ENCODE results near the gene ERCC4. TPM values are rescaled to one million over a fixed set of nuclear protein-coding genes. Genes with fewer than 3 reads are reported as not detected.

ERCC4 gene
- polyA plus RNA-seq, 2 of the 4 experiments (the other 2 are of a cell fraction), result 5.9 to 15.1 TPM

DNA sequence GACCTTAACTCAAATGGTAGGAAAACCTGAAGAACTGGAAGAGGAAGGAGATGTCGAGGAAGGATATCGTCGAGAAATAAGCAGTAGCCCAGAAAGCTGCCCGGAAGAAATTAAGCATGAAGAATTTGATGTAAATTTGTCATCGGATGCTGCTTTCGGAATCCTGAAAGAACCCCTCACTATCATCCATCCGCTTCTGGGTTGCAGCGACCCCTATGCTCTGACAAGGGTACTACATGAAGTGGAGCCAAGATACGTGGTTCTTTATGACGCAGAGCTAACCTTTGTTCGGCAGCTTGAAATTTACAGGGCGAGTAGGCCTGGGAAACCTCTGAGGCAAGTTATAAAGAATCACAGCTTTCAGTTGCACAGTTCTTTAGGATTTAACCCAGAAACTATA lies 15.5 kb downstream of the ERCC4 start:
- DNase-seq (ENCODE audit: low read depth in 1 of 2, low spot score in 1 of 2) (peak in 1 of 2 experiments; percentile 30), ATAC-seq (no peak)
- POLR2A ChIA-PET, result no interaction called here

DNA sequence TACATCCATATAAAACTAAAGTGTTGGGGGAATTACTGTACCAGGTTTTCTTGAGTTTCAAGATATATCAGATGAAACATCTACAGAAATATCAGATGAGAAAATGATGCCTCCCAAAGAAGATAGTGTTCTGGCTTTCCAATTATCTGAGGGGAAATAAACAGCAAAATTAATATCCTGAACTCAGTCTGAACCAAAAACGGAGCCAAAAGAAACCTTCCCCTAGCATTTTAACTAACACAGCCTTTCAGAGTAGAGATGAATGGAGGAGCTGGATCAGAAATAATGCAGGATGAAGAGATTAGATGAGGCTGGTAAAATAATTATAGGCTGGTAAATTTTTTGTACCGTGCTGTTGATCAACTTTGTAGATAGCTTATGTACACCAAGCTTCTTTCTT lies 16.2 kb downstream of the ERCC4 start:
- peaks cover 29% of the 10 kb centered on the region for H3K4me1 ChIP-seq
- H3K9me3 ChIP-seq, result no peaks in the 10 kb centered on the region
- no peak overlapping the region for H3K4me3 ChIP-seq
- ATAC-seq (no peak), DNase-seq (ENCODE audit: low read depth in 1 of 2, low spot score in 1 of 2) (no peak), FAIRE-seq (no peak)
- peak overlapping the region; percentile 58 to 79 for H3K27ac ChIP-seq
- ChIA-PET CTCF (interaction anchor here (0.6 to 3.1 kb wide), 8 partner anchors 12 to 343 kb away, joined by 3 to 15 read pairs (median 4); partner anchors contain the start of gene ERCC4), POLR2A (interaction anchor here (0.6 kb wide), 2 partner anchors 21 to 643 kb away, joined by 3 read pairs; no protein-coding TSS in a partner anchor)
- TF ChIP-seq GATA3 (IDR thresholded peaks at IDR 0.05; ENCODE audit: borderline replicate concordance), result no peak
- no peak for TF ChIP-seq ZC3H11A (IDR thresholded peaks at IDR 0.05)
- TF ChIP-seq SMC3 (IDR thresholded peaks at IDR 0.05), result no peak
- TF ChIP-seq MYC (IDR thresholded peaks at IDR 0.05; ENCODE audit: borderline replicate concordance, low read length), result no peak
- TF ChIP-seq KDM1A (IDR thresholded peaks at IDR 0.05; ENCODE audit: low read depth), result no peak
- TF ChIP-seq, protein P1, sequence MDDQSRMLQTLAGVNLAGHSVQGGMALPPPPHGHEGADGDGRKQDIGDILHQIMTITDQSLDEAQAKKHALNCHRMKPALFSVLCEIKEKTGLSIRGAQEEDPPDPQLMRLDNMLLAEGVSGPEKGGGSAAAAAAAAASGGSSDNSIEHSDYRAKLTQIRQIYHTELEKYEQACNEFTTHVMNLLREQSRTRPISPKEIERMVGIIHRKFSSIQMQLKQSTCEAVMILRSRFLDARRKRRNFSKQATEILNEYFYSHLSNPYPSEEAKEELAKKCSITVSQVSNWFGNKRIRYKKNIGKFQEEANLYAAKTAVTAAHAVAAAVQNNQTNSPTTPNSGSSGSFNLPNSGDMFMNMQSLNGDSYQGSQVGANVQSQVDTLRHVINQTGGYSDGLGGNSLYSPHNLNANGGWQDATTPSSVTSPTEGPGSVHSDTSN (IDR thresholded peaks at IDR 0.05), result no peak
- TF ChIP-seq POLR2A (IDR thresholded peaks at IDR 0.05; ENCODE audit: low read length), result no peak
- no peak for TF ChIP-seq CBX2 (IDR thresholded peaks at IDR 0.05; ENCODE audit: borderline replicate concordance, low read depth)
- TF ChIP-seq CHD2 (IDR thresholded peaks at IDR 0.05; ENCODE audit: low read length, partially characterized antibody), result no peak
- TF ChIP-seq FOSB (CRISPR knock-in tag; IDR thresholded peaks at IDR 0.05), result no peak
- 78% methylated on average over 2 of the region's 2 CpGs for WGBS (ENCODE audit: missing lambda C conversion rate)
- peak overlapping the region; percentile 66 for H3K4me2 ChIP-seq

More for the DNA sequence above, 15.5 kb downstream of the ERCC4 start:
- WGBS (ENCODE audit: missing lambda C conversion rate), result 90% methylated on average over 12 of the region's 12 CpGs
- peaks cover 29% of the 10 kb centered on the region for H3K4me1 ChIP-seq
- peak; percentile 39 for FAIRE-seq
- peak overlapping the region in 1 of 2 experiments; percentile 20; a peak in 2 of 6 replicates for H3K27ac ChIP-seq
- H3K9me3 ChIP-seq, result no peaks in the 10 kb centered on the region
- H3K4me2 ChIP-seq, result no peak overlapping the region
- no peak for TF ChIP-seq CBX8 (IDR thresholded peaks at IDR 0.05)
- TF ChIP-seq CTCF (IDR thresholded peaks at IDR 0.05), result peak; percentile 32; the same call in 2 of the 3 replicates
- H3K4me3 ChIP-seq, result no peak overlapping the region
- CTCF ChIA-PET, result interaction anchor here (0.7 to 1.9 kb wide), 5 partner anchors 11 to 663 kb away, joined by 3 to 16 read pairs (median 3); no protein-coding TSS in a partner anchor

DNA sequence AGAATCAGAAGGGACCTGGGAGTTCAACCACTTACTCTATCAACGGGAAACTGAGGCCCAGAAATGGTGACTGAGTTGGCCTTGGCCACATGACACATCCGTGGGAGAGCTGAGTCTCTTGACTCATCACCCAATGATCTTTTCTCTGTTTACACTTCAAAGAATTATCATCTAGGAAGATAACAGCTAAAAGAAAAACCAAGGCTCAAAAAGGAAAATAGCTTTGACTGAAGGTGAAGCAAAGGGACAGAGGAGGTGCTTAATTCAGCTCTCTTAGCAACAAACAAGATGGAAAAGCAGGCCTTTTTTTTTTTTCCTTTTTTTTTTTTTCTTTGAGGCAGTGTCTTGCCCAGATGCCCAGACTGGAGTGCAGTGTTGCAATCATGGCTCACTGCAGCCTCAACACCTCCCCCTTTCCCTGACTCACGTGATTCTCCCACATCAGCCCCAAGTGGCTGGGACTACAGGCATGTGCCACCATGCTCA lies 16.7 kb downstream of the ERCC4 start:
- CTCF ChIA-PET, result interaction anchor here (0.6 to 3.1 kb wide), 6 partner anchors 13 to 316 kb away, joined by 3 to 15 read pairs (median 4); partner anchors contain the start of gene ERCC4
- Histone ChIP-seq H3K27ac (peak overlapping the region; percentile 58 to 79), H3K4me2 (peak overlapping the region; percentile 66)

More for the DNA sequence above, 16.7 kb downstream of the ERCC4 start:
- Histone ChIP-seq H3K4me3 (no peak overlapping the region), H3K9me3 (no peaks in the 10 kb centered on the region), H3K4me1 (peaks cover 29% of the 10 kb centered on the region)
- POLR2A ChIA-PET, result interaction anchor here (0.6 kb wide), 2 partner anchors 21 to 643 kb away, joined by 3 read pairs; no protein-coding TSS in a partner anchor
- 3% methylated on average over 3 of the region's 3 CpGs for WGBS (ENCODE audit: missing lambda C conversion rate)
- peak; percentile 54 to 86; a peak in 5 of 6 replicates for ATAC-seq
- TF ChIP-seq FOSL2 (IDR thresholded peaks at IDR 0.05) (0 out of 2 replicates have a peak, but pooled peaks have one; percentile 24), FOSL2 (CRISPR knock-in tag; IDR thresholded peaks at IDR 0.05) (peak; percentile 69), NPAS2 (CRISPR knock-in tag; IDR thresholded peaks at IDR 0.05; ENCODE audit: borderline replicate concordance) (no peak), RAD21 (conservative IDR thresholded peaks at IDR 0.05 in 1 of 2, IDR thresholded peaks at IDR 0.05 in 1 of 2) (peak in 1 of 2 experiments; percentile 25; a peak in 2 of 5 replicates), ELK1 (IDR thresholded peaks at IDR 0.05; ENCODE audit: low read depth, low read length) (no peak), JUN (IDR thresholded peaks at IDR 0.05) (no peak), JUNB (IDR thresholded peaks at IDR 0.05) (peak; percentile 45; the same call in 1 of the 2 replicates), CEBPB (IDR thresholded peaks at IDR 0.05) (peak; percentile 81 to 90; a peak in 3 of 4 replicates), BHLHE40 (IDR thresholded peaks at IDR 0.05; ENCODE audit: low read depth, low read length) (peak; percentile 72), CHD4 (IDR thresholded peaks at IDR 0.05; ENCODE audit: borderline replicate concordance) (no peak)
- TF ChIP-seq, protein P2, sequence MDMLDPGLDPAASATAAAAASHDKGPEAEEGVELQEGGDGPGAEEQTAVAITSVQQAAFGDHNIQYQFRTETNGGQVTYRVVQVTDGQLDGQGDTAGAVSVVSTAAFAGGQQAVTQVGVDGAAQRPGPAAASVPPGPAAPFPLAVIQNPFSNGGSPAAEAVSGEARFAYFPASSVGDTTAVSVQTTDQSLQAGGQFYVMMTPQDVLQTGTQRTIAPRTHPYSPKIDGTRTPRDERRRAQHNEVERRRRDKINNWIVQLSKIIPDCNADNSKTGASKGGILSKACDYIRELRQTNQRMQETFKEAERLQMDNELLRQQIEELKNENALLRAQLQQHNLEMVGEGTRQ (IDR thresholded peaks at IDR 0.05), result peak; percentile 56; the same call in 1 of the 2 replicates
- no peak for FAIRE-seq
- DNase-seq (ENCODE audit: low read depth in 1 of 2, low spot score in 1 of 2), result peak; percentile 27 to 78
